ENCODE results near the gene USP19. TPM values are rescaled to one million over a fixed set of nuclear protein-coding genes. Genes with fewer than 3 reads are reported as not detected.

USP19 gene
- total and polyA plus RNA-seq, 4 donors: 8.1 to 39.6 (median 27.4) TPM

DNA sequence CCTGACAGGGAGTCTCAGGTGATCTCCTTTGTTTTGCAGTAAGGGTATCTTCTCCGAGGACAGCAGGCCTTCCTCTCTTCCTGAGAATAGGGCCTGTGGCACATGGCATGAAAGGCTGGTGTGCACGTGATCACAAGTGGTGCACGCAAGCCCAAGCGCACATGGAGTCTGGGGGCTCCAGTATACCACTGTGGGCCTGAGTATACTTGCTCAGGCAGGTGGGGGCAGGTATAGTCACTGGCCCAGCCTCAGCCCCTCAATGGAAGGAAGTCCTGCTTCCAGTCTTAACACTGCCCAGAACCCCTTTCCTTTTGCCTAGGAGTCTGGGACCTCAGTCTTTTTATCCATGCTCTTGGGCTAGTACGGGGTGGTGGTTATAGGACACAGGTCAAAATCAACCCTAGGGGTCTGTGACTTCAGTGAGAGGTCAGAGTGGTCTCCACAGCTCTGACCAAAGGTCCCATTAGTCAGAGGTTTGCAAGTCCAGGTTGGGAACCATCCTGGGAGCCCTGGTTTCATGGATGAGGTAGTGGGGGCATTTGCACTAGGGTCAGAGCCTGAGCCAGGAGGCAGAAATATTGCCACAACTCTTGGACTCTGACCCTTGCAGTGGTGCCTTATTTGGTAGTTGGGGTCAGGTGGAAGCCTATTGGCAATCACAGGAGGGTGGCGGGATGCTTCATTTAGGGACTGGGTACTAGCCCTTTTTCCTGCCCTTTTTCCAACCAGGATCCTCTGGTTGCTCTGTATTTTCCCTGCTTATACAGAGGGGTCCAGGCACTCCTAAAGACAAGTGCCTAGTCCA, 46.3 kb upstream of the USP19 start:
- peaks cover 18 to 46% (median 40%) of the 10 kb centered on the region in 4 donors for H3K4me1 ChIP-seq (ENCODE audit: control insufficient read depth in 4 of 4, insufficient read depth in 4 of 4, low read length in 3 of 4)
- TF ChIP-seq NR2F2 (IDR thresholded peaks at IDR 0.05) (peak; percentile 49), GABPA (IDR thresholded peaks at IDR 0.05 in 1 of 2, conservative IDR thresholded peaks at IDR 0.05 in 1 of 2) (peak in 1 of 2 donors; percentile 63), HNF4A (conservative IDR thresholded peaks at IDR 0.05) (peak; percentile 94), SP1 (IDR thresholded peaks at IDR 0.05) (peak; percentile 83), FOXA1 (IDR thresholded peaks at IDR 0.05) (no peak), RAD21 (IDR thresholded peaks at IDR 0.05) (peak in 1 of 2 donors; percentile 11), EGR1 (IDR thresholded peaks at IDR 0.05; ENCODE audit: low read depth in 2 of 2) (no peak), TAF1 (conservative IDR thresholded peaks at IDR 0.05) (no peak), JUND (IDR thresholded peaks at IDR 0.05) (peak in 1 of 2 donors; percentile 36), RXRA (IDR thresholded peaks at IDR 0.05) (peak; percentile 69 to 71), YY1 (IDR thresholded peaks at IDR 0.05) (no peak), FOXA2 (IDR thresholded peaks at IDR 0.05) (no peak), HNF4G (IDR thresholded peaks at IDR 0.05) (peak; percentile 82)
- TF ChIP-seq, protein P1, sequence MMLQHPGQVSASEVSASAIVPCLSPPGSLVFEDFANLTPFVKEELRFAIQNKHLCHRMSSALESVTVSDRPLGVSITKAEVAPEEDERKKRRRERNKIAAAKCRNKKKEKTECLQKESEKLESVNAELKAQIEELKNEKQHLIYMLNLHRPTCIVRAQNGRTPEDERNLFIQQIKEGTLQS (IDR thresholded peaks at IDR 0.05): no peak
- TF ChIP-seq, protein P2, sequence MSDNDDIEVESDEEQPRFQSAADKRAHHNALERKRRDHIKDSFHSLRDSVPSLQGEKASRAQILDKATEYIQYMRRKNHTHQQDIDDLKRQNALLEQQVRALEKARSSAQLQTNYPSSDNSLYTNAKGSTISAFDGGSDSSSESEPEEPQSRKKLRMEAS (IDR thresholded peaks at IDR 0.05): no peak
- TF ChIP-seq, protein P3, sequence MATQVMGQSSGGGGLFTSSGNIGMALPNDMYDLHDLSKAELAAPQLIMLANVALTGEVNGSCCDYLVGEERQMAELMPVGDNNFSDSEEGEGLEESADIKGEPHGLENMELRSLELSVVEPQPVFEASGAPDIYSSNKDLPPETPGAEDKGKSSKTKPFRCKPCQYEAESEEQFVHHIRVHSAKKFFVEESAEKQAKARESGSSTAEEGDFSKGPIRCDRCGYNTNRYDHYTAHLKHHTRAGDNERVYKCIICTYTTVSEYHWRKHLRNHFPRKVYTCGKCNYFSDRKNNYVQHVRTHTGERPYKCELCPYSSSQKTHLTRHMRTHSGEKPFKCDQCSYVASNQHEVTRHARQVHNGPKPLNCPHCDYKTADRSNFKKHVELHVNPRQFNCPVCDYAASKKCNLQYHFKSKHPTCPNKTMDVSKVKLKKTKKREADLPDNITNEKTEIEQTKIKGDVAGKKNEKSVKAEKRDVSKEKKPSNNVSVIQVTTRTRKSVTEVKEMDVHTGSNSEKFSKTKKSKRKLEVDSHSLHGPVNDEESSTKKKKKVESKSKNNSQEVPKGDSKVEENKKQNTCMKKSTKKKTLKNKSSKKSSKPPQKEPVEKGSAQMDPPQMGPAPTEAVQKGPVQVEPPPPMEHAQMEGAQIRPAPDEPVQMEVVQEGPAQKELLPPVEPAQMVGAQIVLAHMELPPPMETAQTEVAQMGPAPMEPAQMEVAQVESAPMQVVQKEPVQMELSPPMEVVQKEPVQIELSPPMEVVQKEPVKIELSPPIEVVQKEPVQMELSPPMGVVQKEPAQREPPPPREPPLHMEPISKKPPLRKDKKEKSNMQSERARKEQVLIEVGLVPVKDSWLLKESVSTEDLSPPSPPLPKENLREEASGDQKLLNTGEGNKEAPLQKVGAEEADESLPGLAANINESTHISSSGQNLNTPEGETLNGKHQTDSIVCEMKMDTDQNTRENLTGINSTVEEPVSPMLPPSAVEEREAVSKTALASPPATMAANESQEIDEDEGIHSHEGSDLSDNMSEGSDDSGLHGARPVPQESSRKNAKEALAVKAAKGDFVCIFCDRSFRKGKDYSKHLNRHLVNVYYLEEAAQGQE (IDR thresholded peaks at IDR 0.05): peak; percentile 66
- TF ChIP-seq, protein P4, sequence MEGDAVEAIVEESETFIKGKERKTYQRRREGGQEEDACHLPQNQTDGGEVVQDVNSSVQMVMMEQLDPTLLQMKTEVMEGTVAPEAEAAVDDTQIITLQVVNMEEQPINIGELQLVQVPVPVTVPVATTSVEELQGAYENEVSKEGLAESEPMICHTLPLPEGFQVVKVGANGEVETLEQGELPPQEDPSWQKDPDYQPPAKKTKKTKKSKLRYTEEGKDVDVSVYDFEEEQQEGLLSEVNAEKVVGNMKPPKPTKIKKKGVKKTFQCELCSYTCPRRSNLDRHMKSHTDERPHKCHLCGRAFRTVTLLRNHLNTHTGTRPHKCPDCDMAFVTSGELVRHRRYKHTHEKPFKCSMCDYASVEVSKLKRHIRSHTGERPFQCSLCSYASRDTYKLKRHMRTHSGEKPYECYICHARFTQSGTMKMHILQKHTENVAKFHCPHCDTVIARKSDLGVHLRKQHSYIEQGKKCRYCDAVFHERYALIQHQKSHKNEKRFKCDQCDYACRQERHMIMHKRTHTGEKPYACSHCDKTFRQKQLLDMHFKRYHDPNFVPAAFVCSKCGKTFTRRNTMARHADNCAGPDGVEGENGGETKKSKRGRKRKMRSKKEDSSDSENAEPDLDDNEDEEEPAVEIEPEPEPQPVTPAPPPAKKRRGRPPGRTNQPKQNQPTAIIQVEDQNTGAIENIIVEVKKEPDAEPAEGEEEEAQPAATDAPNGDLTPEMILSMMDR (IDR thresholded peaks at IDR 0.05; ENCODE audit: low read depth, low read length, missing input control): no peak
- TF ChIP-seq, protein P5, sequence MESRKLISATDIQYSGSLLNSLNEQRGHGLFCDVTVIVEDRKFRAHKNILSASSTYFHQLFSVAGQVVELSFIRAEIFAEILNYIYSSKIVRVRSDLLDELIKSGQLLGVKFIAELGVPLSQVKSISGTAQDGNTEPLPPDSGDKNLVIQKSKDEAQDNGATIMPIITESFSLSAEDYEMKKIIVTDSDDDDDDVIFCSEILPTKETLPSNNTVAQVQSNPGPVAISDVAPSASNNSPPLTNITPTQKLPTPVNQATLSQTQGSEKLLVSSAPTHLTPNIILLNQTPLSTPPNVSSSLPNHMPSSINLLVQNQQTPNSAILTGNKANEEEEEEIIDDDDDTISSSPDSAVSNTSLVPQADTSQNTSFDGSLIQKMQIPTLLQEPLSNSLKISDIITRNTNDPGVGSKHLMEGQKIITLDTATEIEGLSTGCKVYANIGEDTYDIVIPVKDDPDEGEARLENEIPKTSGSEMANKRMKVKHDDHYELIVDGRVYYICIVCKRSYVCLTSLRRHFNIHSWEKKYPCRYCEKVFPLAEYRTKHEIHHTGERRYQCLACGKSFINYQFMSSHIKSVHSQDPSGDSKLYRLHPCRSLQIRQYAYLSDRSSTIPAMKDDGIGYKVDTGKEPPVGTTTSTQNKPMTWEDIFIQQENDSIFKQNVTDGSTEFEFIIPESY (IDR thresholded peaks at IDR 0.05): no peak
- peaks cover 0 to 14% (median 12%) of the 10 kb centered on the region in 4 donors for H3K36me3 ChIP-seq (ENCODE audit: control insufficient read depth in 4 of 4, insufficient read depth in 3 of 4, low read depth in 1 of 4, low read length in 3 of 4)
- DNase-seq (ENCODE audit: low spot score): no peak
- peak overlapping the region in 2 of 3 donors; percentile 91 to 96 for H3K4me3 ChIP-seq (ENCODE audit: low read depth in 1 of 3, low read length in 3 of 3)
- H3K9ac ChIP-seq (ENCODE audit: low read depth in 1 of 2, low read length in 2 of 2): no peak overlapping the region
- peak overlapping the region; percentile 30 to 60 for H3K27ac ChIP-seq (ENCODE audit: low read depth in 1 of 2, low read length in 2 of 2)
- WGBS: 80% methylated on average over 6 of the region's 6 CpGs
- no peaks in the 10 kb centered on the region for H3K27me3 ChIP-seq (ENCODE audit: control insufficient read depth in 4 of 4, insufficient read depth in 4 of 4, low read length in 3 of 4)
- H3K9me3 ChIP-seq (ENCODE audit: control insufficient read depth in 4 of 4, low read length in 3 of 4): no peaks in the 10 kb centered on the region
